ENCODE results near the gene DIP2C. TPM values are rescaled to one million over a fixed set of nuclear protein-coding genes. Genes with fewer than 3 reads are reported as not detected.

Gene DIP2C
- total RNA-seq, 4 donors from 2014 or later, result 13.4 to 32.0 (median 18.4) TPM

DNA sequence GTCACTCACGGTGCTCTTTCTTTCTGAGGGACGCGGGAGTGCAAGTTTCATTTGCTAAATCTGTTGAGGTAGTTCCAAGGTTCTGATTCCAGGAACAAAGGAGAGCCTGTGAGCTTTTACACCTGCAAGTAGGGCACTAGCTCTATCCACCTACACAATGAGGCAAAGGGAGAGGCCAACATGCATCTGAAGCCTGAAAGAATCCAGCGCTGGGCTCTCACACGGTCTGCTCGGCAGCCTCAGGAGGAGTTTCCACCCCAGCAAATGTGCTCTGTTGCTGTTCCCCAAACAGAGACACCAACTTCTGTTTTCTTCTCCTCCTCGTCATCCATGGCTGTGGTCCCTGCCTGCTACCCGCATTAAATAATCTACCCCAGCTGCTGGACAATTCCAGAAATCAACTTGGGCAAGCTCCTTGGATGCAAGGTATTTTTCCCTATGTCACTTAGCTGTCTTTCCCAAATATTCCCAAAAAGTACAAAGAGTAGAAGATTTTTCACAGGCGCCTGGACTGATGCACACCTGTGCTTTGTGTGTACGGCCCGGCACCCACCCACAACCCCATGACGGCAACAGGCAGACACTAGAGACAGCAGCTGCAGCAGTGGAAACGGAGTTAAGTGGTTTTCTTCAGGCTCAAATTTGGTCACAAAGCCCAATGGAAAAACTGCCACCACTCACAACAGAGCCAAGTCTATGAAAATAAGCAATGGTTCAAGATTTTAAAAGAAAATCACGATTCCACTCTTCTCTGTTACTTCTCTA lies 377.4 kb downstream of the DIP2C start:
- no peak for DNase-seq
- H3K9me3 ChIP-seq, result no peaks in the 10 kb centered on the region
- H3K36me3 ChIP-seq, result no peaks in the 10 kb centered on the region
- no peak for TF ChIP-seq POLR2A (IDR thresholded peaks at IDR 0.05)
- peaks cover 0 to 16% (median 6%) of the 10 kb centered on the region in 4 donors for H3K4me1 ChIP-seq
- in situ Hi-C loops (cut with MboI; ENCODE audit: low pct_ligation_motif_present in 1 of 4, low pct_unique_long_range_greater_than_20kb in 1 of 4, low sequenced_read_pairs in 3 of 4) (no loop called here), intact Hi-C loops (cut with DNase I; ENCODE audit: low total_unique reads) (no loop called here)
- 75 to 90% methylated on average over 8 to 14 of the region's 14 CpGs for WGBS, 2 donors (ENCODE audit: low coverage in 1 of 2)
- no peak overlapping the region for H3K27ac ChIP-seq
- no peaks in the 10 kb centered on the region for H3K27me3 ChIP-seq
- no peak overlapping the region for H3K4me3 ChIP-seq

DNA sequence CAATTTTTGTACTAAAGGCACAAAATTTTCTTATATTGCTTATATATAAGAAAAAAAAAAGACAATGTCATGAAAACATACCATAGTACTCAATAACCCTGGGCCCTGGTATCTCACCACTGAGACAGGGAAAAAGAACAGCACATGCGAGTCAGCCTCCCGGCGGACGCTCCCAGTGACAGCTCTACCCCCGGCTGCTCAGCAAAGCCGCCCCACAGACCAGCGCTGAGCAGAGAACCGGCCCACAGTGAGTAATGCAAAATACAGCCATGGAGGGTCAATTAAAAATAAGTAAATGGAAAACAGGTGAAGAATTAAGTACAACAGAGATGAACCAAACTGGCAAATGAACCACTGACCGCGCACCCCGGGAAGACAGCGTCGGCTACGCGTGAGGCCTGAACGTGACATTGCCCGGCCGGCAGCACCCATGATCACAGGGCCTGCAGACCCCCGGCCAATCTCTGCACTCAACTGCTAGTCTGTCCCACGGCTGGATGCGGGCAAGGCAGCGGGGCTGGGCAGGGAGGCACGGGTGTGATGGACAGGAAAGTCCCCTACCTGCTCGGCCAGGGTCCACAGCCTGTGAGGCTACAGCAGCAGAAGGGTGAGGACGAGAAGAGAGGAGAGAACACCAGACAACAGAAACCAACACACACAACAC lies 378.4 kb downstream of the DIP2C start:
- Histone ChIP-seq H3K4me1 (peaks cover 0 to 16% (median 6%) of the 10 kb centered on the region in 4 donors), H3K4me3 (no peak overlapping the region), H3K9me3 (no peaks in the 10 kb centered on the region), H3K27me3 (no peaks in the 10 kb centered on the region), H3K36me3 (no peaks in the 10 kb centered on the region), H3K27ac (no peak overlapping the region)
- in situ Hi-C loops (cut with MboI; ENCODE audit: low pct_ligation_motif_present in 1 of 4, low pct_unique_long_range_greater_than_20kb in 1 of 4, low sequenced_read_pairs in 3 of 4), result no loop called here
- no peak for DNase-seq
- intact Hi-C loops (cut with DNase I; ENCODE audit: low total_unique reads), result no loop called here
- WGBS, 2 donors (ENCODE audit: low coverage in 1 of 2), result 92 to 94% methylated on average over 10 to 25 of the region's 25 CpGs
- TF ChIP-seq POLR2A (IDR thresholded peaks at IDR 0.05) (no peak), POLR2AphosphoS5 (IDR thresholded peaks at IDR 0.05) (no peak), EP300 (IDR thresholded peaks at IDR 0.05; ENCODE audit: low read depth) (no peak)
- TF ChIP-seq, protein P1, sequence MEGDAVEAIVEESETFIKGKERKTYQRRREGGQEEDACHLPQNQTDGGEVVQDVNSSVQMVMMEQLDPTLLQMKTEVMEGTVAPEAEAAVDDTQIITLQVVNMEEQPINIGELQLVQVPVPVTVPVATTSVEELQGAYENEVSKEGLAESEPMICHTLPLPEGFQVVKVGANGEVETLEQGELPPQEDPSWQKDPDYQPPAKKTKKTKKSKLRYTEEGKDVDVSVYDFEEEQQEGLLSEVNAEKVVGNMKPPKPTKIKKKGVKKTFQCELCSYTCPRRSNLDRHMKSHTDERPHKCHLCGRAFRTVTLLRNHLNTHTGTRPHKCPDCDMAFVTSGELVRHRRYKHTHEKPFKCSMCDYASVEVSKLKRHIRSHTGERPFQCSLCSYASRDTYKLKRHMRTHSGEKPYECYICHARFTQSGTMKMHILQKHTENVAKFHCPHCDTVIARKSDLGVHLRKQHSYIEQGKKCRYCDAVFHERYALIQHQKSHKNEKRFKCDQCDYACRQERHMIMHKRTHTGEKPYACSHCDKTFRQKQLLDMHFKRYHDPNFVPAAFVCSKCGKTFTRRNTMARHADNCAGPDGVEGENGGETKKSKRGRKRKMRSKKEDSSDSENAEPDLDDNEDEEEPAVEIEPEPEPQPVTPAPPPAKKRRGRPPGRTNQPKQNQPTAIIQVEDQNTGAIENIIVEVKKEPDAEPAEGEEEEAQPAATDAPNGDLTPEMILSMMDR (IDR thresholded peaks at IDR 0.05), result no peak

DNA sequence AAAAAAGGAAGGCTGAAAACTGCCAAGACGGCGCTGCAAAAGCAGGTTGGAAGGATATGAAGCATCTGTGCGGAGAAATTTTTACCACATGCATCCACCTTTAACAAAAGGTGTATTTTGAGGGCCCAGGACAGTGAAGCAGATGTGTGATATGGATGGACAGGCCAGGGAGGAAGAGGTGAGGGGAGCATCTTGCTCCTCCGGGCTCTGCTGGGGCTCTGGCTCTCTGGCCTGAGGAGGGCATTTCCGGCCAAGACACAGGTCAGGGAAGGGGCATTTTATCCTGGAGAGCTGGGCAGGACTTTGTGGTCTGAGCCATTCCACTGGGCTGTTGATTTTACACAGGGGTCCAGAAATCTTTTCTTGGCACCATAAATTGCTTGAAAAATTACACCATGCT lies 379.1 kb downstream of the DIP2C start:
- no peaks in the 10 kb centered on the region for H3K27me3 ChIP-seq
- peaks cover 0 to 16% (median 6%) of the 10 kb centered on the region in 4 donors for H3K4me1 ChIP-seq
- no peak for DNase-seq
- intact Hi-C loops (cut with DNase I; ENCODE audit: low total_unique reads), result no loop called here
- in situ Hi-C loops (cut with MboI; ENCODE audit: low pct_ligation_motif_present in 1 of 4, low pct_unique_long_range_greater_than_20kb in 1 of 4, low sequenced_read_pairs in 3 of 4), result no loop called here
- no peak for TF ChIP-seq POLR2A (IDR thresholded peaks at IDR 0.05)
- H3K4me3 ChIP-seq, result no peak overlapping the region
- WGBS, 2 donors (ENCODE audit: low coverage in 1 of 2), result 91 to 100% methylated on average over 3 to 5 of the region's 5 CpGs
- no peak overlapping the region for H3K27ac ChIP-seq
- H3K9me3 ChIP-seq, result no peaks in the 10 kb centered on the region
- H3K36me3 ChIP-seq, result no peaks in the 10 kb centered on the region

DNA sequence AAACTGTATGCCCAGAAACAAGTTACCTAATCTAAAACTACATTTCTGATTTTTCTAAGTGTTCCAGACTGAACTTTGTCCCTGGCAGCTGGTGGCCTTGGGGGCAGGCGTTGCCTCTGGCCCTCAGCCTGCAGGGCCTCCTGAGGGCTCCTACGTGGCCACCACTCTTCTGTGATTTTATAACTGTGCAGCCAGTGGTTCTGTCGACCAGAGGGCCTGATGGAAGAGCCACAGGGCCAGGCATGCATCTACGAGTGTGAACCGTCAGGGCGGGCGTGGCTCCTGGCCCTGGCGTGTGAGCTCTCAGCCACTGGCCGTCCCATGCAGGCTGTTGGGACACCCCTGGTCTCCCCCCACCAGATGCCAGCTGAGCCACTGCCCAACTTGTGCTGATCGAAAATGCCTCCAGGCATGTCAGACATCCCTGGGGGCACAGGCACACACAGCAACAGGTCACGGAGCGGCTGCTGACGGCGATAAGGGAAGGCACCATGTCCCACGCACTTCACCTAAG lies 380.8 kb downstream of the DIP2C start:
- Histone ChIP-seq H3K9me3 (no peaks in the 10 kb centered on the region), H3K27me3 (no peaks in the 10 kb centered on the region), H3K27ac (peak overlapping the region in 1 of 4 donors; percentile 36), H3K36me3 (no peaks in the 10 kb centered on the region), H3K4me1 (peaks cover 0 to 16% (median 6%) of the 10 kb centered on the region in 4 donors), H3K4me3 (no peak overlapping the region)
- intact Hi-C loops (cut with DNase I; ENCODE audit: low total_unique reads) (no loop called here), in situ Hi-C loops (cut with MboI; ENCODE audit: low pct_ligation_motif_present in 1 of 4, low pct_unique_long_range_greater_than_20kb in 1 of 4, low sequenced_read_pairs in 3 of 4) (no loop called here)
- TF ChIP-seq POLR2AphosphoS5 (IDR thresholded peaks at IDR 0.05) (no peak), POLR2A (IDR thresholded peaks at IDR 0.05) (no peak), EP300 (IDR thresholded peaks at IDR 0.05; ENCODE audit: low read depth) (no peak)
- TF ChIP-seq, protein P1 (IDR thresholded peaks at IDR 0.05), result no peak
- DNase-seq, result peak; percentile 20
- WGBS, 2 donors (ENCODE audit: low coverage in 1 of 2), result 67% methylated on average over 15 of the region's 15 CpGs; no CpG with 5 or more reads in 1 of the 2 donors

DNA sequence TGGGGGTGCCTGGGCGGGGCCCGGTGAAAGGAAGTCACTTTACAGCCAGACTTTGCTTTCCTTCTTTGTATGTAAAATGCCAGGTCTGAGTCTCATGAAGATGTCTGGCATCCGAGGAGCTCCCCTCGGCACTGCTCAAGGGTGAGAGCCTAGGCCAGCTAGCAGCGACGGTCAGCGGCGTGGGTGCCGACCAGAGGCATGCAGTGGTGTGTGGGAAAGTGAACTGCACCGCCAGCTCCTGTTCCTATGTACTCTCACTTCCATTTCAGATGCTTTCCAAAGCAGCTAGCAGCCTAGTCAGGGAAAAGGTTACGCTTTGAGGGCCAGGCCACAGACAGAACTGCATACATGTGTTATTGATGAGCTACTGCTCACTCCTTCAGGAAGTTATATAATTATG lies 381.4 kb downstream of the DIP2C start:
- no peak for DNase-seq
- H3K27me3 ChIP-seq, result no peaks in the 10 kb centered on the region
- H3K27ac ChIP-seq, result peak overlapping the region in 1 of 4 donors; percentile 36
- in situ Hi-C loops (cut with MboI; ENCODE audit: low pct_ligation_motif_present in 1 of 4, low pct_unique_long_range_greater_than_20kb in 1 of 4, low sequenced_read_pairs in 3 of 4) (no loop called here), intact Hi-C loops (cut with DNase I; ENCODE audit: low total_unique reads) (no loop called here)
- TF ChIP-seq POLR2A (IDR thresholded peaks at IDR 0.05), result no peak
- no peak for TF ChIP-seq EP300 (IDR thresholded peaks at IDR 0.05; ENCODE audit: low read depth)
- no peak for TF ChIP-seq POLR2AphosphoS5 (IDR thresholded peaks at IDR 0.05)
- TF ChIP-seq, protein P1 (IDR thresholded peaks at IDR 0.05), result no peak
- H3K9me3 ChIP-seq, result no peaks in the 10 kb centered on the region
- WGBS, 2 donors (ENCODE audit: low coverage in 1 of 2), result 58% methylated on average over 11 of the region's 11 CpGs; no CpG with 5 or more reads in 1 of the 2 donors
- H3K36me3 ChIP-seq, result no peaks in the 10 kb centered on the region
- peaks cover 0 to 16% (median 6%) of the 10 kb centered on the region in 4 donors for H3K4me1 ChIP-seq
- no peak overlapping the region for H3K4me3 ChIP-seq

All from transverse colon (tissue), 4 donors.